ENCODE results near the gene STOX1. TPM values are rescaled to one million over a fixed set of nuclear protein-coding genes. Genes with fewer than 3 reads are reported as not detected.

STOX1 gene
- total and polyA plus RNA-seq, 2 of the 13 experiments (the other 11 are each of a cell fraction or from before 2014, with no cell fraction given): 2.5 to 6.0 TPM

GRCh38 chr10:68871105-68871711 lies 43.9 kb downstream of the STOX1 start (continued):
- TF ChIP-seq TSC22D2 (CRISPR knock-in tag; IDR thresholded peaks at IDR 0.05; ENCODE audit: borderline replicate concordance): no peak
- no peak for TF ChIP-seq CCAR2 (optimal IDR thresholded peaks at IDR 0.05; ENCODE audit: low read depth, low read length)
- TF ChIP-seq HNF4A (CRISPR knock-in tag; IDR thresholded peaks at IDR 0.05): peak; percentile 52
- no peak for TF ChIP-seq ZNF513 (CRISPR knock-in tag; conservative IDR thresholded peaks at IDR 0.05)
- no peak for TF ChIP-seq RBM22 (optimal IDR thresholded peaks at IDR 0.05; ENCODE audit: low read length)
- TF ChIP-seq HNF4G (IDR thresholded peaks at IDR 0.05; ENCODE audit: borderline replicate concordance, low read depth, low read length): peak; percentile 72; the same call in 1 of the 2 replicates
- TF ChIP-seq HNF4G (CRISPR knock-in tag; IDR thresholded peaks at IDR 0.05; ENCODE audit: borderline replicate concordance, low read depth): no peak
- TF ChIP-seq ZNF839 (CRISPR knock-in tag; IDR thresholded peaks at IDR 0.05; ENCODE audit: borderline replicate concordance): no peak
- TF ChIP-seq GLMP (CRISPR knock-in tag; IDR thresholded peaks at IDR 0.05; ENCODE audit: borderline replicate concordance): no peak
- no peak for TF ChIP-seq NONO (IDR thresholded peaks at IDR 0.05)
- 0 out of 2 replicates have a peak, but pooled peaks have one; percentile 14 for TF ChIP-seq NONO (CRISPR knock-in tag; conservative IDR thresholded peaks at IDR 0.05)
